Daoy (cell line): ENCODE measurements around the gene BAAT. TPM values are rescaled to one million over a fixed set of nuclear protein-coding genes. Genes with fewer than 3 reads are reported as not detected.
"Not testable (repeated sequence)": the region's sequence is repeated elsewhere in the genome, so short reads cannot be mapped to it uniquely, and the experiment has no call there.

Experiments used
- DNase-seq: peaks from one replicate; pipeline ENCODE4 v3.0.0-alpha.2; 2015; ENCODE audit warnings: low read depth
- total RNA-seq: library from RNA; depleted of rRNA; stranded (reverse); fragments of >200 nt; shearing (Covaris generic); gene quantifications from 2 replicates; pipeline ENCODE4 v1.2.3, GENCODE V29; 2014; rRNA removed

The BAAT gene
- 0.29 TPM in 1 of 2 replicates, not detected in the other for total RNA-seq

DNA sequence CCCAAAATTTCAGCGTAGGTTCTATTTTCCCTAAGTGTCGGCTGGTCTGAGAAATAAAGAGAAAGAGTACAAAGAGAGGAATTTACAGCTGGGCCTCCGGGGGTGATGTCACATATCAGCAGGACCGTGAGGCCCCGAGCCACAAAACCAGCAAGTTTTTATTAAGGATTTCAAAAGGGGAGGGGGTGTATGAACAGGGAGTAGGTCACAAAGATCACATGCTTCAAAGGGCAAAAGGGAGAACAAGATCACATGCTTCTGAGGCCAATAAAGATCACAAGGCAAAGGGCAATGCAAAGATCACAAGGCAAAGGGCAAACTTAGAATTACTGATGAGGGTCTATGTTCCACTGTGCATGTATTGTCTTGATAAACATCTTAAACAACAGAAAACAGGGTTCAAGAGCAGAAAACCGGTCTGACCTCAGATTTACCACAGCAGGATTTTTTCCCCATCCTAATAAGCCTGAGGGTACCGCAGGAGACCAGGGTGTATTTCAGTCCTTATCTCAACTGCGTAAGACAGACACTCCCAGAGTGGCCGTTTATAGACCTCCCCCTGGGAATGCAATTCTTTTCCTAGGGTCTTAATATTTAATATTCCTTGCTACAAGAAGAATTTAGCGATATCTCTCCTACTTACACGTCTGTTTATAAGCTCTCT lies at the start of gene BAAT:
Gene BAAT, minus strand, starts transcription at position 134 of the 664 bp plus-strand sequence. CDS start 13,602 bp downstream, outside the sequence.
- DNase-seq = not testable (repeated sequence)

DNA sequence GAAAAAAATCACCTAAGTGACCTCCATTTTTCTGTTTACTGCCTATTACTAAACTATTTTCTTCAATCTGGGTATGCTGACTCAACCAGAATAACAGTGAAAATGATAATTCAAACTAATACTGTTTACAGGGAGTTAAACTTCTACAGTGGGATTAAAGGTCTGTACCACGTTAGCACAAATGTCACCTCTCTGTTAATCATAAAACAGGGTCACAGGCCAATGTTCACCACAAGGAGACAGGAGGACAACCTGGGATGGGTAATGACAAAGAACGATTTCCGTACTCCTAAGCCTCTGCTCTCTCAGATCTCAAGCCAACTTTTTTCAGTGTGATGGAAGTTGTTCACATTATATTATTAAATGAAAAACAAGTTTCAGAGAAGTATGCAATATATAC lies 48.4 kb upstream of the BAAT start:
- no peak for DNase-seq

DNA sequence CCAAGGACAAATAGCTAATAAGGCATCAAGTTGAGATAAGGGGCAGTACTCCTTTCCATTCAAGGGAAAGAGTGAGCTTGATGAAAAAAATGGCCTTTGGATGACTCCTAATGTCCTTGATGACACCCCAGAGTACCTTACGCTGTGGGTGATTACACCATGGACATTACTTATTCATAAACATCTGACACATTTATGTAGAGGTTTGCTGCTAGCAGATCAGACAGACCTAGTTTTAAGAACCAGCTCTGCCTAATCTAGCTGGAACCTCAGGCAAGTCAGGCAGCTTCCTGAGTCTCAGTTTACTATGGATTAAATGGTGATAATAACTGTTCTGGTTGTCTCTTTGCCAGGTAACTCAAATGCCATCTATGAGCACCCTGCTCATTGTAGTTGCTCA lies 47.9 kb upstream of the BAAT start:
- DNase-seq = no peak

DNA sequence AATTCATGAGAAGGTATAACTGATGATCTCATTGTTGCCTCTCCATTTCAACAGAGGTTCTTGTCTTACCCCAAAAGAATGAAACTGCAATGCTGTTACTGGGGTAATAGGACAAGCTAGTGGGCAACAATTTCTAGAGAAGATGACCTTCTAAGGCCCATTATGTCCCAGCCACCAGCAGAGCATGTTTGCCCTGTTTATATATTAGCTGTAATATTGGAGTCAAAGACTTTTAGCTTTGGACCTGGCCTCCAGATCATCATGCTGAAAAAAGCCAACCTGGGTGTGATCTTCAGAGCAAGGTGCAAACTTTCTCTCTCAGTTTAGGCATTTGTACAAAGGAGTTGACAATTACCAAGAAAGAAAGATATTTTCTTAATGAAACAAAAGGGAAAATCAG lies 47.4 kb upstream of the BAAT start:
- no peak for DNase-seq

DNA sequence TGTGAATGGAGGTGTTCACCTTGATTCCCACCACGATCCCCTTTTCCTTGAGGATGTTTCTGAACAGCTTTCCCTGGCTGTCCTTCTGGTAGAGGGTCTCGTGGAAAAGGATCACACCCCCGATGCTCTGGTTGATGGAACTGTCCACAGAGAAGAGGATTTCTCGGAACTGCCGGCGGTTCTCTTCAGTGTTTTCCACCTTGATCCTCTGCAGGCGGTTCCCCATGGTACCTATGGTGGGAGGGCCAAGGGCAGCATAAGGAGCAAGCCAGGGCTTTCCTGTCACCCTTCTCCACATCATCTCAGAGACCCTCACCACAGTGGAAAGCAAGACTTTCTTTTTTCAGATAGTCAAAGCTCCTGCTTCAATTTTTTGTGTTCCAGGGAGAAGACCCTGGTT lies 44.9 kb upstream of the BAAT start:
- DNase-seq = no peak

DNA sequence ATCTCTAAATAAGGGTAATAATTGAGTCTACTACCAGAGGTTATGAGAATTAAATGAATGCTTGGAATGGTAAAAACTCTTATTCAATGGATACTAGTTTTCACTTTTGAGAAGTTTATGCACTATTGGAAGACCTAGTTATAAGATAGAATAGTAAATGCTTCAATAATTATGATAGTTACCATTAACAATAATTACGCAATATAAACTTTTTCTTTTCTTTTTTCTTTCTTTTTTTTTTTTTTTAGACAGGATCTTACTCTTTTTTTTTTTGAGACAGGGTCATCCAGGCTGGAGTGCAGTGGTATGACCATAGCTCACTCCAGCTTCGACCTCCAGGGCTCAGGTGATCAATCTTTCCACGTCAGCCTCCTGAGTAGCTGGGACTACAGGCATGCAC lies 44.1 kb upstream of the BAAT start:
- no peak for DNase-seq

DNA sequence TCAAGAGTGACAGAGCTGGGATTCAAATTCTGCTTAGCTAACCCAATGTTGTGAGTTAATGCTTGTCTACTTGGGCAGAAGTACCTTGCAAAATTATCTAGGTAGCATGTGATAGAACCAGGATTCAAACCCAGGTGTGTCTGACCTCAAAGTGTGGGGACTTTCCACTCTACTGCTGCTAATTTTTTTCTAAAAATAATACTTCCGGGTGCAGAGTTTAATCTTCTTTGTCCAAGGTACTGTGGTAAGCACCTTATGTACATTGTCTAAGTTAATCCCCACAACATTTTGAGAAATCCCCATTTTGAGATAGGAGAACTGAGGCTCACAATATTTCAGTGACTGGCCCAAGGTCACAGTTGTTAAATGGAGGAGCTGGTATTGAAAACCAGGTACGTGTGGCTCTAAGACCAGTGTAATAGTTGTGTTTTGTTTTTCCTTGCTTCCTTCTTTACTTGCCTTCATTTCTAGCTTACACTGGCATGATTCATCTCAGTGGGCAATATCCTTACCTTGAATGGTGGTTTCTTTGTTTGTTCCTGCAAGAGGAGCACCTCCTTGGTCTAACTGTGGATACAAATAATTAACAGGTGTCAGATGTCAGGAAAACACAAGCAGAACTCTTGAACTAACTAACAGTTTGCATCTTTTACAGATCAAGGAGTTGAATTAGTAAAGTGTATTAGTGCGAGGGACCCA lies 43.3 kb upstream of the BAAT start:
- no peak for DNase-seq

DNA sequence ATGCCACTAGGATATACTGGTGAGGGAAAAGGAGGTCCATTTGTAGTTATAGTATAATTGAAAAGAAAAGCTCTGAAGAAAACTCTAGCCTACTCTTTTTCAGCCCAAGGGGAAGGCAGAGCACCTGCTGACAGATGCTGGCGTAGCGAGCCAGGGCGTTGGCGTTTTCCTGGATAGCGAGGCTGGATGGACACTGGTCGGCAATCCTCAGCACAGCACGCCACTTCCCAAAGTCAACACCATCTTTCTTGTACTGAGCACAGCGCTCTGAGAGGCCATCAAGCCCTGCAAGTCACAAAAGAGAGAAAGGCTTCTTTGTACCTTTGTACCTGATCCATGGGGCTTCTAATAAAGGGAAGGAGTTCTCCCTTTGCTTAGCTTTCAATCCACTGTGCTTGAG lies 42.6 kb upstream of the BAAT start:
- no peak for DNase-seq

DNA sequence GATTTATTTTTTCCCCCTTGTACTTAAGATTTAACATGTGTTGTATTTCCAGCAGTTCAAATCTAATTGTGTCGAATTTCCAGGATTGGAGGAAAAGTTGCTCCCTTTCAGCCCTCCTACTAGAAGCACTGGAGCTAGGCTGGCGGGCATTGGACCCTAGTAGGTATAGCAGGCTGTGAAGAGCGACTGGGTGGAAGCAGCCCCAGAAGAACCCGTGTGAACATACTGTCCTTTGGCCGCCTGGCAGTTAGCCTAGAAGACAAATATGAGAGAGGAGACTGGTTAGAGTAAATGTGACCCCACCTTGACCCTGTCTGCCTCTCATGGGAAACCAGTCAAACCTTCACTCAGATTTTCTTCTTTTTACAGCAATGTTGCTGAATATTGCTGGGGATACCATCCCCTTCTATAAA lies 36.9 kb upstream of the BAAT start:
- DNase-seq = no peak

DNA sequence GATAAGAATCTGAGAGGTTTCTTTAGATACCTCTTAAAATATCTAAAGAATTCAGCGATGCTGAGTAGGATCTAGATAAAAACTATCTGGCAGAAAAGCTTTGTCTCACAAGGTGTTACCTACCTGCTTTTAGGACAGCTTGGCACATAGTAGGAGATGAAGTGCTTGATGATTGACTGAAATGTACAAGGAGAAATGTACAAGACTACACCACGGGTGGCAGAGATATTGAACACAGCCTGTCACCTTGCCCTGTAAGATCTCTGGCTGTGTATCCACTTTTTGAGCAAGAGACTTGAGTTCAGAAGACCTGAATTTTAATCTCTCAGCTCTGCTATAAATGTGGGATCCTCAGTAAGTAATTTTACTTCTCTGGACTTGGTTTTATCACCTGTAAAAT lies 35.1 kb upstream of the BAAT start:
- no peak for DNase-seq

DNA sequence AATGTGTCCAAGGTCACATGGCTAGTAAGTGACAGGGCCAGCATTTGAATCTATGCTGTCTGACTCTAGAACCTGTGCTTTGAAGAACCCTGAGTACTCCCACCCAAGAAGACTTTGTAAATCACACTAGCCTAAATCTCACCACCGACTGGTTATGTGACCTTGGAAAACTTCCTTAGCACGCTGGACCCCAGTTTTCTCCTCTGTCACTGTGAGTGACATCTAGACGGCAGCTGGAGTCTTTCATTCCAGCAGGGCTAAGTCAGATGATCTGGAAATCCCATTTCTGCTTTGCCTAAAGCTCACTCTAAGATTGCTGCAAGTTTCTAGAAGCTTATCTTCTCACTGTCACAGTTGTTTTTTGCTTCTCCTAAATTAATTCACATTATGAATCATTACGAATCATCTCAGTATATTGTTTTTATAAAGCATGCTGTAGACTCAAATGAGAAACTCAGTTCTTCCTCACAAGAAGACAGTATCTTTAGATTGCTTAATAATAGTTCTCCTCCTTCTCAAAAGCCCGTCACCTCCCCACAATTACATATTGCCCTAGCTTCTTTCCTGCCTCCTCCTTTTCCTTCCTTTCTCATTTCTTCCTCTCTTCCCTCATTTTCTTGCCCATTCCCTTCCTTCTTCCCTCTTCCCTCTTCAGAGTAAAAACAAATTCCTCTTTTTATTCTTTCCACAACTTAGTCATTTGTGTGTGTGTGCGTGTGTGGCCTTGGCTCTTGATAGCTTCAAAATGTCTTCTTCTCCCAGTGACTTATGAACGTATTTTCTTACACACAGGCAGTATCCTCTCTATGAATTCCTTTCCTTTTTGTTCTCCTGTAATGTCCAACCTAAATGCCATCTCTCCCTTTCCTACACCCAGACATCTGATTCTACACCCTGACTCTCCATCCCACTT lies 34.0 kb upstream of the BAAT start:
- DNase-seq = no peak

DNA sequence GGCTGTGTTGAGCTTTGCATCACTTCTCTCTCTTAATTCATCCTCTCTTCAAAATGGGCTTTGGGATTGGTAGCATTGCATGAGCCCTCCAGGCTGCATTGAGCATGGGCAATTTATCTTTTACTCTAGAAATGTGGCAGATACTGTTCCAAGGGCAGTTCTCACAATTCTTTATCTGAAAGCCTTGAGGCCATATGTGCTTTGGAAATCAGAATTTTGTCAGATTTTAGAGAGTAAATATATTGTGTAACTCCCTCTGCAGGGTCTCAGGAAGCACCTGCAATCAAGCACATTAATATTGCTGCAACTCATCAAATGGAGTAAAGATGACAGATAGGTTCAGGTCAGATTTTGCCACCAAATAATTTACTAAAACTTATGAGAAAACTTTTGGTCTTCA lies 33.2 kb upstream of the BAAT start:
- DNase-seq = no peak

DNA sequence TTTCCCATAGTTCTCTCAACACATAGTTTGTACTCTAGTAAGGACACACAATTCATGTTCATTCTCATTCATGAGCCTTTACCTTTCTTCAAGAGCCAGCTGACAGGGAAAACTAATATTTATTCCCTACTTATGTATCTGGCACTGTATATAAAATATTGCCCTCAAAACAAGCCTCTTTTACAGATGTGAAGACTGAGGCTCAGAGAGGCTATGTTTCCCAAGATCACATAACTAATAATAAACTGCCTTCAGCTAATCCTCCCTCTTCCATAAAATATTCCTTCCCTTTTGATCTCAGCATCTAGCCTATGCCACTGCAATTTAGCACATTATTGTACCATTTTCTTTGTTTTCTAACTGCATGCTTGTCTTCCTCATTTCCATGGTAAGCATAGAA lies 32.6 kb upstream of the BAAT start:
- no peak for DNase-seq

DNA sequence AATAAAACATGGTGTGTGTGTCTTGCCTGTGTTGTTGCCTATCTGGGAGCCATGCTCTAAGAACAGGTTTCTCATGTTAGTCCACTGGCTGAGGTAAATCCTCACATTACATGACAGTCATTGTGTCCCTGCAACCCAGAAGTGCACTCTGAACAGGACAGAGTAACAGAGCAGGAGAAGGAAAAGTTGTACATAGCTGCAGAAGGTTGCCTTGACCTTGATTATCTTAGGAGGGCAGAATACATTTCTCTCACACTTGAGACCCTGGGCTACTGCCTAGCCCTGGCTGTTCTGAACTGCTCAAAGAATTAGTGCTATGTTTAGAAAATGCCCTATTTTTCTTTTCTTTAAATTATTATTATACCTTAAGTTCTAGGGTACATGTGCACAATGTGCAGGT lies 30.8 kb upstream of the BAAT start:
- no peak for DNase-seq

DNA sequence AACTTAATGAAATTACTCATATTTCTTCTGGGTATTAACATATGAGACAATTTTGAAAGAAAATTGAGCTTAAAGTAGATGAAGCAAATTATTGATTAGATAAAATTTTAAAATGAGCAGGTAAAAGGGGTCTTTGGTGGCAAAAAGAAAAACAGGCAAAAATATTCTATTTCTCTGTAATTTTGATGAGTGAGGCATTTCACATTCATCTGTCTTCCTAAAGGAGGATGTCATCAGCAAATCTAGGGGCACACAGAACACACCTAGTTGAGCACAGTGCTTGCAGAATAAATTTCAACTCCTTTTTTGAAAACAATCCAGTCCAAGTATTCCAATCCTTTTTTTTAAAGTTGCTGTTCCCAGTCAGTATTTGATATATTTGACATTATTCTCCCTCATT lies 30.0 kb upstream of the BAAT start:
- DNase-seq = no peak

DNA sequence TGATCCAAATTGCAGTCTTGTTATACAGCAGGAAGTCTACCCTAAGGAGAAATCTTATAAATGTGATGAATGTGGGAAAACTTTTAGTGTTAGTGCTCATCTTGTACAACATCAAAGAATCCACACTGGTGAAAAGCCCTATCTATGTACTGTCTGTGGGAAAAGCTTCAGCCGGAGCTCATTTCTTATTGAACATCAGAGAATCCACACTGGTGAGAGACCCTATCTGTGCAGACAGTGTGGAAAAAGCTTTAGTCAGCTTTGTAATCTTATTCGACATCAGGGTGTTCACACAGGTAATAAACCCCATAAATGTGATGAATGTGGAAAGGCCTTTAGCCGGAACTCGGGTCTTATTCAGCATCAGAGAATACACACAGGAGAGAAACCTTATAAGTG lies 24.3 kb upstream of the BAAT start:
- no peak for DNase-seq

DNA sequence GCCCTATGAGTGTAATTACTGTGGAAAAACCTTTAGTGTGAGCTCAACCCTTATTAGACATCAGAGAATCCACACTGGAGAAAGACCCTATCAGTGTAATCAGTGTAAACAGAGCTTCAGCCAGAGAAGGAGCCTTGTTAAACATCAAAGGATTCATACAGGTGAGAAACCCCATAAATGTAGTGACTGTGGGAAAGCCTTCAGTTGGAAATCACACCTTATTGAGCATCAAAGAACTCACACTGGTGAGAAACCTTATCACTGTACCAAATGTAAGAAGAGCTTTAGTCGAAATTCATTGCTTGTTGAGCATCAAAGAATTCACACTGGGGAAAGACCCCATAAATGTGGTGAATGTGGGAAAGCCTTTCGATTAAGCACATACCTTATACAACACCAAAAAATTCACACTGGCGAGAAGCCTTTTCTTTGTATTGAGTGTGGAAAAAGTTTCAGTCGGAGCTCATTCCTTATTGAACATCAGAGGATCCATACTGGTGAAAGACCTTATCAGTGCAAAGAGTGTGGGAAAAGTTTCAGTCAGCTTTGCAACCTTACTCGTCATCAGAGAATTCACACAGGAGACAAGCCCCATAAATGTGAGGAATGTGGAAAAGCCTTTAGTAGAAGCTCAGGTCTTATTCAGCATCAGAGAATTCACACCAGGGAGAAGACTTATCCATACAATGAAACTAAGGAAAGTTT lies 23.7 kb upstream of the BAAT start:
- no peak for DNase-seq

DNA sequence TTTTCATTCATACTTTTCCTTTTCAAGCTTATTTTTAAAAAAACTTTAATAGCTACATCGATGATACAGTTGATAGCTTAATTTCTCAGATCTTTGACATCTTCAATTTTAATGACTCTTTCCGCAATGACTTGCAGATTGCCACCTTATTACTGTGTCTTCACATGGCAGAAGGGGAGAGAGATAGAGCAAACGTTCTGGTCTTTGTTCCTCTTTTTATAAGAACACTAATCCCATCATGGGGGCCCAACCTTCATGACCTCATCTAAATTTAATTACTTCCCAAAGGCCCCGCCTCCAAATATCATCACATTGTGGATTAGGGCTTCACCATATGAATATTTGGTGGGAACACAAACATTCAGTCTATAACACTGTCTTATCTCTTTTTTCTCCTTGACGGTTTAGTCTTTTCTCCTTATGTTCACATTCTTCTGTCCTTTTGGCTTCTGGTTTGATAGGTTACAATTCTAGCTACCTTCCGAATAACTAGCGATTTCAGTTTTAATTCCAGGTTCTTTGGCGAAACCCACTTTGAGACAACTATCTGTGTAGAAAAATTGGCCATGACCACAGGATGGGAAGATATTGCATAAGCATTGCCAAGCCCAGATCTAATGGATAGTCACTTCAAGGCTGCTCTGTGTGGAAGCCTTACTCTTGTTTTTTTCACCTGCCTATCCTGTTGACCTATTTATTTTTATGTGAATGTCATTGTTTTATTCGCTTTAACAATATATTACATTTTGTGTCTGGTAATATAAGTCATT lies 18.9 kb upstream of the BAAT start:
- DNase-seq = no peak

DNA sequence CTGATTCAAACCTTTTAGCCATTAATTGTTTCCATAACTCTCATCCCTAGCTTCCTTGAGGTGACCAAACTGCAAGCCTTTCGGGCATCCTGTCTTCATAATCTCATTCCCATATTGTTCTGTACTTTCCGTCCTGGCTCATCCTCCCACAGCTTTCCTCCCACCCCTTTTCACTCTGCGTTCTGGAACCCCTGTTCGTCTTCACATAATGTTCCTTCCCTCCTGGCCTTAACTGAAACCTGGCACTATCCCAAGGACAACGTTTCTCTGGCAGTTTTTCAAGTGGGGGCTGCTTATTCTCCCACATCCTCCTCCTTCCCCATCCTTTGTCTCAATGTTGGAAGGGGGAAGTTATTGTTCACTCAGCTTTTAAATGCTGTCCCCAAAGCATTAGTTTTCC lies 15.3 kb upstream of the BAAT start:
- DNase-seq = peak; percentile 13

DNA sequence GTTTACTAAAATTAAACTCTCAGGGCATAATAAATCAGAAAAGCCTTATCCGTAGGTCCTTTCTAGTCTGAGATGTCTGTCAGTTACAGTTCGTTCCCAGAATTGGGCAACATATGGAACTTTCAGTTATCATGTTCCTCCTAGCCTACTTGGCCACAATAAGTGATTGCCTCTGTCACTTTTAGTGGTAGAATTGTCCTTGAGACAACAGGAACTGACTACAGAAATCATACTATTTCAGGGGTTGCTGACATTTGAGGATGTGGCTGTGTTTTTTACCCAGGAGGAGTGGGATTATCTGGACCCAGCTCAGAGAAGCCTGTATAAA lies 14.8 kb upstream of the BAAT start:
- no peak for DNase-seq

DNA sequence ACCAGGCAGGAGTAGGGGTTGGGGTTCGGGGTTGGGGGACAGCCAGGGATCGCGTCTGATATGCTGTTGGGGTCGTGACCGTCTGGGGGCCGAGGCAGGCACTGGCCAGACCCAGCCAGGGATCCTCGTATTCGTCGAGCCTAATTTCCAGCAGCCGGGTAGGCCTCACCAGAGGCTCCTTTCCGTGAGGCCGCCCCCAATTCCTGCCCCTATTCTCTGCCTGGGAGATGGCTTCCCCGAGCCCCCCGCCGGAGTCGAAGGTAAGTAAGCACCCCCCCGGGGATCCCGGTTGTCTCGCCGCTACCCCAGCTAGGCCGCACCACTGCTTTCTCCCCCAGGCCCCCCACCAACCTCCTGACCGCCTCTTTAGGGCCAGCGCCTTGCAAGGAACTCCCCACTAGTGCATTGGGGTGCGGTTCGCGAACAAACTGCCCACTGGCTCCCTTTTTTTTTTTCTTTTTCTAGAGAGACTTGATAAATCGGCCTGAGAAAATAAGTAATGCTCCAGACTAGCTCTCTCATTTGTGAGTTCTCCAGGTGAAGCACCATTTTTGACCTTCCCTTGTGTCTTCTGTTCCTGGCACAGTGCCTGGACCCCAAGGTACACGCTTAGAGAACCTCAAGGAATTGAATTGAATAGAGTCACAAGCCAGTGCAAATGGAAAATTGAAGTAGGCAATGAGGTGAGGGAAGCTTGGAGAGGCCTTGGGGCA lies 14.3 kb upstream of the BAAT start:
- DNase-seq = peak; percentile 28
